Urothelium cell line (cell line): ENCODE measurements around the gene KIRREL2.
A peak's percentile ranks its signal among the peaks of the same experiment; 100 is the strongest.
"Not testable (repeated sequence)": the region's sequence is repeated elsewhere in the genome, so short reads cannot be mapped to it uniquely, and the experiment has no call there.

Source experiments
- DNase-seq: peaks from one replicate; pipeline ENCODE4 v3.0.0; 2011; ENCODE audit warnings: low spot score, mixed read lengths
- FAIRE-seq: peaks from 2 replicates; lab custom pipeline; 2011; peaks lifted over from hg19 to GRCh38; lab: Jason Lieb, UNC

Gene KIRREL2

GRCh38 chr19:35856546-35857149 is at the start of gene KIRREL2:
Gene KIRREL2, plus strand, starts transcription at chr19:35856911. Its CDS starts 209 bp downstream, at chr19:35857120.
- peak; percentile 42 for DNase-seq

DNA sequence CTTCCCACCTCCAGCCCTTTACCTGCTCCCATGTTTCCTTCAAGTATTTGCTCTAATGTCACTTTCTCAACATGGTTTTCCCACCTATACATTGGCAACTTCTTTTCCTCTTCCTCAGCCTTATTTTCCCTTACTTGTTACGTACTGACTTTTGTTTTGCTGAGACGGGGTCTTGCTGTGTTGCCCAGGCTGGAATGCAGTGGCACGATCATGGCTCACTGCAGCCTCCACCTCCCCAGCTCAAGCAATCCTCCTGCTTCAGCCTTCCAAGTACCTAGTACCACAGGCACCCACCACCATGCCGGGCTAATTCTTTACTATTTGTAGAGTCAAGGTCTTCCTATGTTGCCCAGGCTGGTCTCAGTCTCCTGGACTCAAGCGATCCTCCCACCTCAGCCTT is 49.1 kb upstream of the KIRREL2 start:
- DNase-seq = no peak
- FAIRE-seq = no peak

More at GRCh38 chr19:35856546-35857149, at the start of gene KIRREL2:
- no peak for FAIRE-seq

GRCh38 chr19:35811317-35812219 is 45.1 kb upstream of the KIRREL2 start:
- DNase-seq = no peak
- no peak for FAIRE-seq

DNA sequence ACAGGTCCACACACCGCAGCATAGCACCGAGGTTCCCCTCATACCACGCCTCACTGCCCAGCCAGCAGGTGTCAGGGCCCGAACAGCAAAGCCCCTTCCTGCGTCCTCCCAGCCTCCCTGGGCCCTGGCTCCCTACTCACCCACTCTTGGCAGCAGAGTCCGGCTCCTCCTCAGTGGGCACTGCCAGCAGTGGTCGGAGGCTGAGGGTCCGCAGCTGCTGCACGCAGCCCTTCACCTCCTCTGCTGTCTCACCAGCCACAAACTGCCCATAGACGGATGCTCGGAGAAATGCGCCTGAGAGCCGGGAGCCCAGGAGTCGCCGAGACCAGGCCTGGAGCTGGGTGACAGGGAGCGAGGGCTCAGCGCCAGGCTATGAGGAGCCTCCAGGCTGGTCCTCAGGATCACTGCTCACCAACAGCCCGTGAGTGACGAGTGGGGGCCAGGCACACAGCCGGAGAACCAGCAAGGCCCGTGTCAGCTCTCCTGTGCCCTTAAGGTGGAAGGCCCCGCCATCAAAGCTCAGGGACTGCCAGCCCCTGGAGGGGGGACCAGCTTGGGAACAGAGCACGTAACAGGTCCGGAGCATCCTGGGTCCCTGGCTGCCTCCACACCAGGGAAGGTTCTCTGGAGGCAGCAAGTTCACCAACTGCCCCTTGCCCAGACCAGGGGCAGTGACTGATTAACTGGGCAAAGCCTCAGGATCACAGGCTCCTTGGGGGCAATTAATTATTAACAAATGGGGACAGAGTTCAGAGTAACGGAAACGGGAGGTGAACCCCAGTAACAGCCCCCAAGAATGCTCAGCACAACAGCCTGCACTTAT is 44.3 kb upstream of the KIRREL2 start, which contains the start of gene PRODH2:
PRODH2 (minus strand) TSS at position 626 of the 823 bp plus-strand sequence; CDS start at position 586, 40 bp downstream.
- FAIRE-seq (no peak), DNase-seq (no peak)

DNA sequence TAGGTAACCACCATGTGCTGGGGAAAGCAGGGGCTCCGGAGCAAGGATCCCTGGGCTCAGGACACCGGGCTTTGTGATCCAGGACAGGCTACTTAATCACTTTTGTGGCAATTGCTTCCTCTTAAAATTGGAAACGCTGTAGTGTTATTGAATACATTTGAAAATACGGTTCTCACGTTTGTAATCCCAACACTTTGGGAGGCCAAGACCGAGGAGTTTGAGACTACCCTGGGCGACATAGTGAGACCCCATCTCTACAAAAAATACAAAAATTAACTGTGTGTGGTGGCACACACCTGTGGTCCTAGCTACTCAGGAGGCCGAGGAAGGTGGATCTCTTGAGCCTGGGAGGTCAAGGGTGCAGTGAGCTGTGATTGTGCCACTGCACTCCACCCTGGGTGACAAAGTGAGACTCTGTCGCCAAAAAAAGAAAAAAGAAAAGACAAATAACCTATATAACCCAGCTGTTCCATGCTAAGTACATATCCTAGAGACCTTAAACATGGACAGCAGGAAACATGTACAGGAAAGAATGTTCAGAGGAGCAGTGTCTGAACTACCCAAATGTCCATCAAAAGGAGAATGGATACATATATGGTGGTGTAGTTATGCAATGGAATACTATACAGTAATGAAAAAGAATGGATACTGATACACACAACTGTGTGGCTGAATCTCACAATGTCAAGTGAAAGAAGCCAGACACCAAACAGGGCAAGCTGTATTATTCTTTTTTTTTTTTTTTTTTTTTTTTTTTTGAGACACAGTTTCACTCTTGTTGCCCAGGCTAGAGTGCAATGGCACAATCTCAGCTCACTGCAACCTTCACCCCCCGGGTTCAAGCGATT is 43.4 kb upstream of the KIRREL2 start:
- no peak for FAIRE-seq

DNA sequence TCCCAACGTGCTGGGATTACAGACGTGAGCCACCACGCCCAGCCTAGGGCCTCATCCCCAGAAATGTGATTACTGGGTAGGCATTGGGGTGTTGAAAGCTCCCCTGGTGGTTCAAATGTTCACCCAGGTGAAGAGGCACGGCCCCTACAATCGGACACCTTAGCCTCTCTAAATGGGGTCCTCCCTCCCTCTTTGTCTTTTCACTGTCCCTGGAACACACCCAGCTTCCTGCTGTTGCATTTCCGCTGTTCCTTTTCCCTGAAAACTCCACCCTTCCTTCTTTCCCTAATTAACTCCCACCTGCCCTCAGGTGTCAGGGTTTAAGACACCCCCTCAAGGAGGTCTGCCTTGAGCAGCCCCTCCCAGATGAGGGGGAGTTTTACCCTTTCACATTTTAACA is 40.4 kb upstream of the KIRREL2 start:
- FAIRE-seq = no peak

More for the DNA sequence above, 43.4 kb upstream of the KIRREL2 start:
- DNase-seq = no peak

GRCh38 chr19:35816846-35817245 is 39.9 kb upstream of the KIRREL2 start:
- FAIRE-seq (no peak), DNase-seq (no peak)

More for the DNA sequence above, 40.4 kb upstream of the KIRREL2 start:
- DNase-seq = no peak

DNA sequence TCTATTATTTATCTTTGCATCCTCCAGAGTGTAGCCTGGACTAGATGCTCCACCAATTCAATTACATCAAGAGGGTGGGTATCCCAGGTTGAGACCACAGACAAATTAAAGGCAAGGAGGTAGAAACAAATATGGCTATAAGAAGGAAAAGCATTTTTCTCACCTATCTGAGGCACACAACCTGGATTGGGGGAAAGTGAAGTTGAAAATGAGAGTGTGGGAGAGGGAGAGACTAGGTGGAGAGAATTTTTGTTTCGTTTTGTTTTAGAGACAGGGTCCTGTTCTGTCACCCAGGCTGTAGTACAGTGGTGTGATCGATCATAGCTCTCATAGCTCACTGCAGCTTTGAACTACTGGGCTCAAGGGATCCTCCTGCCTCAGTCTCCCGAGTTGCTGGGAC is 38.3 kb upstream of the KIRREL2 start:
- FAIRE-seq (no peak), DNase-seq (no peak)

- peak; percentile 41 for DNase-seq
- FAIRE-seq = no peak
Measured at GRCh38 chr19:35822579-35822978, 34.1 kb upstream of the KIRREL2 start.

- no peak for FAIRE-seq
- DNase-seq = no peak
Measured at GRCh38 chr19:35824150-35824549, 32.6 kb upstream of the KIRREL2 start.

DNA sequence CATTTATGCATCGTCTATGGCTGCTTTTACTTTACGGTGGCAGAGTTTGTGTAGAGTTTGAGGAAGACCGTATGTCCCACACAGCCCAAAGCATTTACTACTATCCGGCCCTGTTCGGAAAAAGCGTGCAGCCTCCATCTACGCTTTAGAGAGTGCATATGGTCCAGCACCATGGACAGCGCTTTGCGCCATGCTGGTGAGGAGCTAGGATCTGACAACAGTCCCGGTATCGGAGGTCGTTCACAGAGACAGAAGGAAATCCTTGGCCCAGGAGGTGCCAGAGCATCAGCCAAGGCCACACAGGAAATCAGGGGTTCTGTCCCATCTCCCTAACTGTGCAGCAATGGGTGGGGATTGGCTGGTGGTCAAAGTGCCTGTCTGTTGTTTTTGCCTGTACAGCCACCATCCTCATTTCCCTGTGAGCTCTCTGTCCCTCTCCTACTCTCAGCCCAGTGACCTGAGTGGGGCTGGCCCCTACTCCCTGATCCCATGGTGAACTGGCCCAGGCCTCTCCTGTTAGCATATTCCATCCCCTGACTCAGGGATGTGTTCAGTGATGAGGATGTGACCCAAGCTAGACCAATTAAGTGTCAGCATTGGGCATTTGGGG is 27.9 kb upstream of the KIRREL2 start:
- peak; percentile 65 for FAIRE-seq
- DNase-seq = peak; percentile 78

DNA sequence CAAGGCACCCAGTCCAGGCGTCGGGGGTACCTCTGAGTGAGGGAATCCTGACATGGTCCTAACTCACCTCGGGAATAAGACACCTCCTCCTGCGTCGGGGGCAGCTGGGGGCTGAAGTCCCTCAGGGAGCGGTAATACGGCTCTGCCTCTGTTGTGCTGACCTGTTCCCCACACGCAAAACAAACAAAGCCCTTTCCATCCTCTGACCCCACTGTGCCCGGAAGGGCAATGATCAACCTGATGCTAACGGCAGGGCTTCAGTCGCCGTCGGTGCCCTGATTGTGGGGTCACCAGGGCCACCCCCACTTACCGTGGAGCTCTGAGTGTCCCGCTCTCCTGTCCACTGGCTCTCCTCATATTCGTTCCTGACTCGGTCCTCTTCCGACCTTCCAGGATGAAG is 25.7 kb upstream of the KIRREL2 start:
- FAIRE-seq (no peak), DNase-seq (no peak)

DNA sequence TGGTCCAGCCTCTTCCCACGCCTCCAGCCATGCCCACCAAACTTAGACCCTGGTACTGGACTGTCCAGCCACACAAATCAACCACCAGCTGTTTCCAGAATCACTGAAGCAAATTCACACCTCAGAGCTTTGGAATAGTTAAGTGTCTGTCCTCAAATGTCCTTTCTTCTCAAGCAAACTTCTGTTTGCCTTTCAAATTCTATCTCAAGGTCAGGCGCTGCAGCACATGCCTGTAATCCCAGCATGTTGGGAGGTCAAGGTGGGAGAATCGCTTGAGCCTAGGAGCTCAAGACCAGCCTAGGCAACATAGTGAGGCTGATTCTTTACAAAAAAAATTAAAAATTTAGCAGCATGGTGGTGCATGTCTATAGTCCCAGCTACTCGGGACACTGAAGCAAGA is 24.7 kb upstream of the KIRREL2 start:
- DNase-seq = no peak
- FAIRE-seq = no peak

- DNase-seq (no peak), FAIRE-seq (no peak)
Measured at GRCh38 chr19:35833972-35834371, 22.7 kb upstream of the KIRREL2 start.

DNA sequence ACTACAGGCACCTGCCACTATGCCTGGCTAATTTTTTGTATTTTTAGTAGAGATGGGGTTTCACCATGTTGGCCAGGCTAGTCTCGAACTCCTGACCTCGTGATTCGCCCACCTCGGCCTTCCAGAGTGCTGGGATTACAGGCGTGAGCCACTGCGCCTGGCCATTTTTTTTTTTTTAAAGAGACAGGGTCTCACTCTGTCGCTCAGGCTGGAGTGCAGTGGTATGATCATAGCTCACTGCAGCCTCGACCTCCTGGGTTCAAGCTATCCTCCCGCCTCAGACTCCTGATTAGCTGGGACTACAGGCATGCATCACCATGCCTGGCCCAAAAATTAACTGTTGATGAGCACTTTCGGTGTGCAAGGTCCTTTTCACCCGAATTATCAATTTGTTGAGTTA is 20.6 kb upstream of the KIRREL2 start:
- DNase-seq, FAIRE-seq: not testable (repeated sequence)

- FAIRE-seq (no peak), DNase-seq (no peak)
Measured at GRCh38 chr19:35841961-35842595, 14.6 kb upstream of the KIRREL2 start.

DNA sequence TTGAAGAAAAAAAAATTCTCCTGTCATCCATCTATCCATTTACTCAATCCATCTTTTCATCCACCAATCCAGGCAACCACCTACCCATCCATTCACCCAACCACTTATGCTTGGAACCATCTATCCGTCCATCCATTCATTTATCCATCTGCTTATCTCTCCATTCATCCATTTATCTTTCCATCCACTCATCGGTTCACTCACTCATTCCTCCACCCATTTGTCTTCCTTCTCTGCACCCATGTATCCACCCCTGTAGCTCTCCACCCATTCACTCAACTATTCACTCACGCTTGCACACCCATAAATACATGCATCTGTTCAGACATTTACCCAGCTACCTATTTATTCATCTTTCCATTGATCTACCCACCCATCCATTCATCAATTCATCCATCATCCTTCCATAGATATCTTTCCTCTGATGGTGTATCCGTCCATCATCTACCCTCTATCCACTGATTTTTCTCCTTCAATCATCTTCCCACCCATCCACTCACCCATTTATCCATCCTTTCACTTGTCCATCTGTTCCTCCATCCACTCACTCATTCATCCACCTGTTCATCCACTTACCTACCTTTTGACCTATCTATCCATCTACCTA is 13.9 kb upstream of the KIRREL2 start:
- DNase-seq (no peak), FAIRE-seq (peak; percentile 17)

GRCh38 chr19:35843676-35844481 is 12.8 kb upstream of the KIRREL2 start:
- DNase-seq = no peak

More at GRCh38 chr19:35843676-35844481, 12.8 kb upstream of the KIRREL2 start:
- FAIRE-seq = no peak
